Parathyroid adenoma (tissue), 2 donors: ENCODE results near the gene ZNF585A.
"Not testable (repeated sequence)": the region's sequence is repeated elsewhere in the genome, so short reads cannot be mapped to it uniquely, and the experiment has no call there.

Experiments used
- H2AFZ ChIP-seq: fragments of 300-600 bp; sonication (generic); one replicate; pipeline ENCODE4 v1.7.0; 2017; ENCODE audit warnings: antibody characterized with exemption, mild to moderate bottlenecking
- H3K27ac ChIP-seq: fragments of 300-600 bp; sonication (generic); one replicate; pipeline ENCODE4 v1.7.0; 2017
- H3K27me3 ChIP-seq: fragments of 300-600 bp; sonication (generic); one replicate; pipeline ENCODE4 v1.7.0; 2017; ENCODE audit warnings: low read length; ENCODE audit not compliant: control insufficient read depth, insufficient read depth
- H3K36me3 ChIP-seq: fragments of 300-600 bp; sonication (generic); one replicate; pipeline ENCODE4 v1.7.0; 2017; ENCODE audit warnings: low read length; ENCODE audit not compliant: control insufficient read depth, insufficient read depth
- H3K4me1 ChIP-seq: fragments of 300-600 bp; sonication (generic); one replicate; pipeline ENCODE4 v1.7.0; 2017; ENCODE audit warnings: control low read depth
- H3K4me2 ChIP-seq: fragments of 300-600 bp; sonication (generic); one replicate; pipeline ENCODE4 v1.7.0; 2017; ENCODE audit warnings: low read length
- H3K4me3 ChIP-seq: fragments of 300-600 bp; sonication (generic); one replicate; pipeline ENCODE4 v1.7.0; 2017; ENCODE audit warnings: low read depth, low read length
- H3K79me2 ChIP-seq: fragments of 300-600 bp; sonication (generic); one replicate; pipeline ENCODE4 v1.7.0; 2017; ENCODE audit warnings: control low read depth
- H3K9ac ChIP-seq: fragments of 300-600 bp; sonication (generic); one replicate; pipeline ENCODE4 v1.7.0; 2017; ENCODE audit warnings: mild to moderate bottlenecking
- H3K9me3 ChIP-seq: fragments of 300-600 bp; sonication (generic); one replicate; pipeline ENCODE4 v1.7.0; 2017; ENCODE audit warnings: low read length; ENCODE audit not compliant: control insufficient read depth
- CTCF ChIP-seq: fragments of 300-600 bp; sonication (generic); IDR thresholded peaks from one replicate; pipeline ENCODE4 v1.7.0; 2017; ENCODE audit warnings: antibody characterized with exemption, mild to moderate bottlenecking
- donor health status: primary hyperparathyroidism.

Gene ZNF585A

GRCh38 chr19:37217775-37218591, 45.5 kb upstream of the ZNF585A start, which contains the start of gene ZNF383:
Gene ZNF383, plus strand, starts transcription at chr19:37218214. Its CDS starts 12,240 bp downstream, at chr19:37230454.
- Histone ChIP-seq H3K36me3 (no peaks in the 10 kb centered on the region), H3K4me1 (no peaks in the 10 kb centered on the region)
- no peak for TF ChIP-seq CTCF

GRCh38 chr19:37217480-37217774, 44.9 kb upstream of the ZNF585A start:
- Histone ChIP-seq H3K4me2 (peak overlapping the region; percentile 90), H3K9me3 (no peaks in the 10 kb centered on the region), H3K79me2 (peaks cover 7% of the 10 kb centered on the region), H2AFZ (peak overlapping the region; percentile 76), H3K4me3 (peak overlapping the region; percentile 78), H3K4me1 (no peaks in the 10 kb centered on the region), H3K9ac (no peak overlapping the region), H3K27ac (peak overlapping the region; percentile 73), H3K27me3 (no peaks in the 10 kb centered on the region), H3K36me3 (no peaks in the 10 kb centered on the region)
- TF ChIP-seq CTCF, result no peak

More at GRCh38 chr19:37217775-37218591, 45.5 kb upstream of the ZNF585A start, which contains the start of gene ZNF383:
- no peak within 1 kb of the TSS for H3K9ac ChIP-seq
- H3K27ac ChIP-seq, result peak within 1 kb of the TSS; percentile 73
- peak within 1 kb of the TSS; percentile 76 for H2AFZ ChIP-seq
- H3K4me3 ChIP-seq, result peak within 1 kb of the TSS; percentile 78
- no peaks in the 10 kb centered on the region for H3K27me3 ChIP-seq
- H3K4me2 ChIP-seq, result peak within 1 kb of the TSS; percentile 90
- peaks cover 7% of the 10 kb centered on the region for H3K79me2 ChIP-seq
- no peaks in the 10 kb centered on the region for H3K9me3 ChIP-seq

- no peak overlapping the region for H3K27ac ChIP-seq
- H3K9ac ChIP-seq, result no peak overlapping the region
- H3K4me3 ChIP-seq, result no peak overlapping the region
- TF ChIP-seq CTCF, result no peak
- H3K36me3 ChIP-seq, result no peaks in the 10 kb centered on the region
- no peaks in the 10 kb centered on the region for H3K4me1 ChIP-seq
- no peaks in the 10 kb centered on the region for H3K79me2 ChIP-seq
- H2AFZ ChIP-seq, result no peak overlapping the region
- H3K4me2 ChIP-seq, result no peak overlapping the region
- no peaks in the 10 kb centered on the region for H3K27me3 ChIP-seq
- H3K9me3 ChIP-seq, result no peaks in the 10 kb centered on the region
These were observed 25.3 kb upstream of the ZNF585A start for GRCh38 chr19:37197768-37198167.

GRCh38 chr19:37197115-37197514, 24.6 kb upstream of the ZNF585A start:
- not testable (repeated sequence) for H3K4me1 ChIP-seq, H3K79me2 ChIP-seq, H3K9me3 ChIP-seq, H3K4me3 ChIP-seq, H3K36me3 ChIP-seq, H3K9ac ChIP-seq, H3K27me3 ChIP-seq, H3K27ac ChIP-seq, H3K4me2 ChIP-seq, H2AFZ ChIP-seq

GRCh38 chr19:37195248-37195647, 22.8 kb upstream of the ZNF585A start:
- H3K27me3 ChIP-seq, H3K4me1 ChIP-seq, H3K9me3 ChIP-seq, H2AFZ ChIP-seq, H3K36me3 ChIP-seq, H3K9ac ChIP-seq, H3K27ac ChIP-seq, H3K4me3 ChIP-seq, H3K4me2 ChIP-seq, H3K79me2 ChIP-seq: not testable (repeated sequence)

- H3K79me2 ChIP-seq, H2AFZ ChIP-seq, H3K27me3 ChIP-seq, H3K27ac ChIP-seq, H3K9me3 ChIP-seq, H3K4me2 ChIP-seq, H3K4me3 ChIP-seq, H3K4me1 ChIP-seq, H3K9ac ChIP-seq: not testable (repeated sequence)
- peaks cover 13% of the 10 kb centered on the region for H3K36me3 ChIP-seq
These were observed 13.6 kb upstream of the ZNF585A start for GRCh38 chr19:37186071-37186470.
